ENCODE measurements around the gene HEMK1.

The HEMK1 gene

DNA sequence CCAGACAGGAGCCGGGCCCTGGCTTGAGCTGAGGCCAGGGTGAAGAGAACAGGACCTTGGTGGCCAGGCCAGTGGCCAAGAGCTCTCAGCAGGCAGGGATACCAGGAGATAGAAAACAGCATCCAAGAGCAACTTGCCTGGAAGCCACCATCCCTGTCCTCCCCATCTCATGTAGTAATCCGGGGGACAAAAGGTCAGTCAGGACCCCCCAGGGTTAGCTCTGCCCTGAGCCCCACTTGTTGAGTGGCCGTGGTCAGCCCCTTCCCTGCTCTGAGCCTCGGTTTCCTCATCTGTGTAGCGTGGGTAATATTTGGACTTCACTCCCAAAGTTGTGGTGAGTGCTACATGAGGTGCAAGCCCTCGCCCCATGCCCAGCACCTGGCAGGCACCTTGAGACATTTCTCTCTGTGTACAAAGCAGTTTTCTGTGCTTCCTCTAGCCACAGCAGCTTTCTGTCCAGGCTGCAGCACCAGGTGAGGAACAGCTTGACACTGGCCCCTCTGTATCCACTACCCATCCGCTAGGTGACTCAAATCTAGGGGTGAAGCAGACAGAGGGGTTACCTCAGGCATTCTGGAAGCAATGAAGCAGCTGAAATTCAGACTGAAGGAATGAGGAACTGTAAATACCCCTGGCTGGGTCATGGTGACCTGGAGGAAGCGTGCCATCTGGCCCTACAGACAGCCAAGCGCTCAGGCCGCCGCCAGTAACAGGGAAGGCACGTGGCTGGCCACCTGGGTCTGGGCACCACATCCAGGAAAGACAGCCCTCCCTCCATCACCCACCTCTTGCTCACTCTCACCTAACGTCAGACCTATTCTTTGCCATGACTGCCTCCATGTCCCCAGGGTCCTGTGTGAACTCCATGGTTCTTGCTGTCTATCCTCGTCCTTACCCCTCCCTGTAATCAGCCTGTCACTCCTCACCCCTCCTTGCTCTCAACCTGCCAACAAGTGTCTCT is 35.6 kb downstream of the HEMK1 start:
- no peak overlapping the region for H3K4me3 ChIP-seq (ENCODE audit: low read length, poor library complexity, severe bottlenecking)
- H4K20me1 ChIP-seq (ENCODE audit: insufficient read depth, low read length, poor library complexity, severe bottlenecking) = no peaks in the 10 kb centered on the region
- no peaks in the 10 kb centered on the region for H3K9me2 ChIP-seq (replicated peaks; ENCODE audit: low read depth, low read length)
- no peaks in the 10 kb centered on the region for H3K36me3 ChIP-seq (ENCODE audit: insufficient read depth, low read length)
- no peaks in the 10 kb centered on the region for H3K4me1 ChIP-seq (ENCODE audit: insufficient read depth, low read length, poor library complexity, severe bottlenecking)
- H3K27me3 ChIP-seq (ENCODE audit: insufficient read depth, low read length, poor library complexity, severe bottlenecking) = no peaks in the 10 kb centered on the region
- no peak overlapping the region for H3K4me2 ChIP-seq (ENCODE audit: low read depth, low read length, poor library complexity, severe bottlenecking)
- no peaks in the 10 kb centered on the region for H3K79me2 ChIP-seq (ENCODE audit: insufficient read depth, low read length)
- no peak overlapping the region for H3K9ac ChIP-seq (ENCODE audit: low read depth, low read length, poor library complexity, severe bottlenecking)
- H2AFZ ChIP-seq (ENCODE audit: low read length) = no peak overlapping the region
- no peak for TF ChIP-seq EZH2phosphoT487 (IDR thresholded peaks at IDR 0.05; ENCODE audit: borderline replicate concordance)
- TF ChIP-seq, protein P1, sequence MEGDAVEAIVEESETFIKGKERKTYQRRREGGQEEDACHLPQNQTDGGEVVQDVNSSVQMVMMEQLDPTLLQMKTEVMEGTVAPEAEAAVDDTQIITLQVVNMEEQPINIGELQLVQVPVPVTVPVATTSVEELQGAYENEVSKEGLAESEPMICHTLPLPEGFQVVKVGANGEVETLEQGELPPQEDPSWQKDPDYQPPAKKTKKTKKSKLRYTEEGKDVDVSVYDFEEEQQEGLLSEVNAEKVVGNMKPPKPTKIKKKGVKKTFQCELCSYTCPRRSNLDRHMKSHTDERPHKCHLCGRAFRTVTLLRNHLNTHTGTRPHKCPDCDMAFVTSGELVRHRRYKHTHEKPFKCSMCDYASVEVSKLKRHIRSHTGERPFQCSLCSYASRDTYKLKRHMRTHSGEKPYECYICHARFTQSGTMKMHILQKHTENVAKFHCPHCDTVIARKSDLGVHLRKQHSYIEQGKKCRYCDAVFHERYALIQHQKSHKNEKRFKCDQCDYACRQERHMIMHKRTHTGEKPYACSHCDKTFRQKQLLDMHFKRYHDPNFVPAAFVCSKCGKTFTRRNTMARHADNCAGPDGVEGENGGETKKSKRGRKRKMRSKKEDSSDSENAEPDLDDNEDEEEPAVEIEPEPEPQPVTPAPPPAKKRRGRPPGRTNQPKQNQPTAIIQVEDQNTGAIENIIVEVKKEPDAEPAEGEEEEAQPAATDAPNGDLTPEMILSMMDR (conservative IDR thresholded peaks at IDR 0.05; ENCODE audit: low read length) = no peak
- H3K9me3 ChIP-seq (ENCODE audit: insufficient read depth, low read depth, low read length) = no peaks in the 10 kb centered on the region
- no peaks in the 10 kb centered on the region for H3F3A ChIP-seq (ENCODE audit: low read depth)

DNA sequence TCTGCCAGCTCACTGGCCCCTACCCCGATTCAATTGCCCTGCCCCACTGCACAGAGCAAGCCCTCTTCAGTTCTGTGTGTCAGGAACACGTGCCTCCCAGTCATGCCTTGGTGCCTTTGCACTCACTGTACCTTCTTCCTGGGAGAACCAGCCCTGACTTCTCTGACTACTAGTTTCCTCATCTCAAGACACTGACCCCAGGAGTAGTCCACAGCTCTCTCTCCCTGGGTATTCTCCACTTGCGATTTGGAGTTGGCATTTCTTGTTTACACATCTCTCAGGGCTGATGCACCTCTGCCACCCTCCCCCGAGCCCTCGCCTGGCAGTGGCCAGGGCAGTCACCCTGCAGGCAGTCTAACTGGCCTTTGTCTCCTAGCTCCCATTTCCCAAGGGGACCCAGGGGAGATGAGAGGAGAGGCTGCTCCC is 36.6 kb downstream of the HEMK1 start:
- Histone ChIP-seq H3F3A (ENCODE audit: low read depth) (no peaks in the 10 kb centered on the region), H3K4me2 (ENCODE audit: low read depth, low read length, poor library complexity, severe bottlenecking) (no peak overlapping the region), H2AFZ (ENCODE audit: low read length) (no peak overlapping the region), H3K36me3 (ENCODE audit: insufficient read depth, low read length) (no peaks in the 10 kb centered on the region), H3K4me3 (ENCODE audit: low read length, poor library complexity, severe bottlenecking) (no peak overlapping the region), H3K4me1 (ENCODE audit: insufficient read depth, low read length, poor library complexity, severe bottlenecking) (peaks cover 4% of the 10 kb centered on the region), H3K79me2 (ENCODE audit: insufficient read depth, low read length) (no peaks in the 10 kb centered on the region), H3K27me3 (ENCODE audit: insufficient read depth, low read length, poor library complexity, severe bottlenecking) (no peaks in the 10 kb centered on the region), H3K9ac (ENCODE audit: low read depth, low read length, poor library complexity, severe bottlenecking) (no peak overlapping the region), H3K9me3 (ENCODE audit: insufficient read depth, low read depth, low read length) (no peaks in the 10 kb centered on the region), H4K20me1 (ENCODE audit: insufficient read depth, low read length, poor library complexity, severe bottlenecking) (no peaks in the 10 kb centered on the region), H3K9me2 (replicated peaks; ENCODE audit: low read depth, low read length) (no peaks in the 10 kb centered on the region)
- TF ChIP-seq EZH2phosphoT487 (IDR thresholded peaks at IDR 0.05; ENCODE audit: borderline replicate concordance) = no peak
- TF ChIP-seq, protein P1 (conservative IDR thresholded peaks at IDR 0.05; ENCODE audit: low read length) = no peak

DNA sequence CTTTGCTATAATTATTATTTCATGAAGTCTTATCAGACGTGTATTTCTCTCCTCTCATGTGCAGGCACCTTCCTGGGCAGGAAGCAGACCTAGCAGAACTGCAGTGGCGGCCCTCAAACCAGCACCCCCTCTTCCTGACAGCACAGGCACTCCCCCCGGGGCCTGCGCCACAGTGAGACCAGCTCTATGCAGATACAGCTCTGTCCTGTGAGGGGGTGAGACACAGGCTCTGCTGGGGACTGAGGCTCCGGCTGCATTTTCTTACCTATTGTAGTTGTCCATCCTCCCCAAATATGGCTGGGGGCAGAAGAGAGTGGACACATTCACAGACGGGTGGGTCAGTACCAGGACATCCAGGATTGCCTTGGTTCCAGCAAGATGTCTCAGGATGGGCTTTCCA is 37.3 kb downstream of the HEMK1 start:
- Histone ChIP-seq H3K4me3 (ENCODE audit: low read length, poor library complexity, severe bottlenecking) (no peak overlapping the region), H3K27me3 (ENCODE audit: insufficient read depth, low read length, poor library complexity, severe bottlenecking) (no peaks in the 10 kb centered on the region), H4K20me1 (ENCODE audit: insufficient read depth, low read length, poor library complexity, severe bottlenecking) (no peaks in the 10 kb centered on the region), H3K9ac (ENCODE audit: low read depth, low read length, poor library complexity, severe bottlenecking) (no peak overlapping the region), H3K4me1 (ENCODE audit: insufficient read depth, low read length, poor library complexity, severe bottlenecking) (peaks cover 10% of the 10 kb centered on the region), H3K79me2 (ENCODE audit: insufficient read depth, low read length) (no peaks in the 10 kb centered on the region), H2AFZ (ENCODE audit: low read length) (no peak overlapping the region), H3F3A (ENCODE audit: low read depth) (no peaks in the 10 kb centered on the region), H3K36me3 (ENCODE audit: insufficient read depth, low read length) (no peaks in the 10 kb centered on the region), H3K9me3 (ENCODE audit: insufficient read depth, low read depth, low read length) (no peaks in the 10 kb centered on the region), H3K4me2 (ENCODE audit: low read depth, low read length, poor library complexity, severe bottlenecking) (no peak overlapping the region), H3K9me2 (replicated peaks; ENCODE audit: low read depth, low read length) (no peaks in the 10 kb centered on the region)
- no peak for TF ChIP-seq EZH2phosphoT487 (IDR thresholded peaks at IDR 0.05; ENCODE audit: borderline replicate concordance)
- TF ChIP-seq, protein P1 (conservative IDR thresholded peaks at IDR 0.05; ENCODE audit: low read length) = no peak

All from Loucy (cell line).